GM18505 (cell line): ENCODE data around the gene ANO4.

Experiments used
- ATAC-seq: cut with Tn5 transposase; IDR thresholded peaks from one replicate; pipeline ENCODE4 v1.9.1; 2021; ENCODE audit not compliant: unreplicated experiment
- POLR2A ChIP-seq: IDR thresholded peaks from 4 replicates; pipeline ENCODE4 v1.6.1; 2011; ENCODE audit warnings: borderline replicate concordance; ENCODE audit not compliant: insufficient read depth, insufficient read length; ENCODE audit errors: extremely low read depth

Gene ANO4

GRCh38 chr12:100794441-100795173 is at the start of gene ANO4:
TSS of gene ANO4 (plus strand) at chr12:100794776. CDS start at chr12:100901786, 107,010 bp downstream.
- no peak for ATAC-seq
- no peak for TF ChIP-seq POLR2A

GRCh38 chr12:100745378-100746071 is 49.1 kb upstream of the ANO4 start:
- TF ChIP-seq POLR2A: no peak
- no peak for ATAC-seq

- no peak for ATAC-seq
- no peak for TF ChIP-seq POLR2A
These were observed 41.7 kb upstream of the ANO4 start for GRCh38 chr12:100752841-100753240.

- no peak for ATAC-seq
- no peak for TF ChIP-seq POLR2A
These were observed 40.7 kb upstream of the ANO4 start for GRCh38 chr12:100753837-100754236.

- no peak for ATAC-seq
- no peak for TF ChIP-seq POLR2A
These were observed 39.4 kb upstream of the ANO4 start for GRCh38 chr12:100755186-100755585.

- ATAC-seq: no peak
- no peak for TF ChIP-seq POLR2A
These were observed 36.5 kb upstream of the ANO4 start for GRCh38 chr12:100758083-100758482.

- ATAC-seq: no peak
- TF ChIP-seq POLR2A: no peak
These were observed 27.2 kb upstream of the ANO4 start for GRCh38 chr12:100767371-100767770.

GRCh38 chr12:100767950-100768349 is 26.6 kb upstream of the ANO4 start:
- TF ChIP-seq POLR2A: no peak

GRCh38 chr12:100778967-100779590 is 15.5 kb upstream of the ANO4 start:
- no peak for ATAC-seq
- TF ChIP-seq POLR2A: no peak

More at GRCh38 chr12:100767950-100768349, 26.6 kb upstream of the ANO4 start:
- no peak for ATAC-seq

- TF ChIP-seq POLR2A: no peak
- ATAC-seq: no peak
These were observed 5.4 kb upstream of the ANO4 start for GRCh38 chr12:100789146-100789545.

- ATAC-seq: no peak
- no peak for TF ChIP-seq POLR2A
These were observed 4.6 kb upstream of the ANO4 start for GRCh38 chr12:100789975-100790374.

GRCh38 chr12:100790552-100790951 is 4.0 kb upstream of the ANO4 start:
- ATAC-seq: no peak
- no peak for TF ChIP-seq POLR2A

GRCh38 chr12:100793182-100793581 is 1.4 kb upstream of the ANO4 start:
- ATAC-seq: no peak
- no peak for TF ChIP-seq POLR2A

- no peak for ATAC-seq
- no peak for TF ChIP-seq POLR2A
These were observed 711 bp downstream of the ANO4 start for GRCh38 chr12:100795174-100795799.

GRCh38 chr12:100795800-100796179 is 1.2 kb downstream of the ANO4 start:
- ATAC-seq: no peak
- no peak for TF ChIP-seq POLR2A
